Activated CD4-positive, alpha-beta T cell treated with anti-CD3 and anti-CD28 coated beads, Interleukin-10, Interleukin-2, amounts not matched to agents 100 ng/mL and 50 ng/mL, durations not matched to agents 16 hours and 8 hours (primary cell): ENCODE measurements around the gene GPR153.
A peak's percentile ranks its signal among the peaks of the same experiment; 100 is the strongest.

Experiments
- DNase-seq: peaks from one replicate; pipeline ENCODE4 v3.0.0-alpha.2; 2020

Gene GPR153

DNA sequence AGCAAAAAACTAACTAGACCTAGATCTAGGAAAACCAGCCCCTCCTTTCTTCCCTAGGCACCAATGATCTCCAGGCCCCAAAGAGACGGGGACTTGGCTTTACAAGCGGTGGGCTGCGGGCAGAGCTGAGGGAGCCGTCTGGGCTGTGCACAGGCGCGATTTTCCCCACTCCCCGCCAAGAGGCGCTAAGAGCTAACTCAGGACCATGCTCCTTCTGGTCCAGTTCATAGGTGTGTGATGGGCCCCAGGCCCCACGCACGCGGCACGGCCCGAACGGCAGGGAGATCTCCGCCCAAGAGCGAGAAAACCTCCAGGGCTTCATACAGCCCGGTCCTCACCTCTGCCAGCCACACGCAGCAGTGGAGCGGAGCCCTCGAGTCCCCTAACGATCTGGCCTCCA, 7.5 kb upstream of the GPR153 start:
- DNase-seq, result no peak

DNA sequence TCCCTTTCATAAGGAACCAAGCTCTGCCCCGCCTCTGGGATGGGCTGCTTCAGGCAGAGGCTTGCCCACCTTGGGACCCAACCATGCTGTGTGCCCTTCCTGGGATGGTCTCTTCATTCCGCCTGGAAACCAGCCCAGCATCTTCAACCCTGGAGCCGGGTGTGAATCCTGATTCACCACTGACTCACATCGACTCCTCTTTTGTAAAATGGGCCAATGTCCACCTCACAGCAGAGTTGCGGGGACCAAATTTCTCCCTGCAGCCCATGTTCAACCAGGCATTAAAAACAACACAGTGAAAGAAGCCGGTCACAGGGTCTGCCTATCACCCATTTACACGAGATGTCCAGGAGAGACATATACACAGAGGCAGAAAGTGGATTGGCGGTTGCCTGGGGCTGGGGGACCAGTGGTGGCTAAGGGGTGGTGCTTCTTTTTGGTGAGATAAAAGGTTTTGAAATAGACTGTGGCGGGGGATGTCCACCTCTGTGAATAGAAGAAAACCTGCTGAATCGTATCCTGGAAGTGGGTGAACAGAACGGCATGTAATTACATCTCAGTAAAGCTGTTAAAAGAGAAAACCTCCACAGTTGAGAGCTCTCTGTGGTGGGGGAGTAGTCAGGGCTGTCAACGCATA, 6.9 kb upstream of the GPR153 start:
- no peak for DNase-seq

DNA sequence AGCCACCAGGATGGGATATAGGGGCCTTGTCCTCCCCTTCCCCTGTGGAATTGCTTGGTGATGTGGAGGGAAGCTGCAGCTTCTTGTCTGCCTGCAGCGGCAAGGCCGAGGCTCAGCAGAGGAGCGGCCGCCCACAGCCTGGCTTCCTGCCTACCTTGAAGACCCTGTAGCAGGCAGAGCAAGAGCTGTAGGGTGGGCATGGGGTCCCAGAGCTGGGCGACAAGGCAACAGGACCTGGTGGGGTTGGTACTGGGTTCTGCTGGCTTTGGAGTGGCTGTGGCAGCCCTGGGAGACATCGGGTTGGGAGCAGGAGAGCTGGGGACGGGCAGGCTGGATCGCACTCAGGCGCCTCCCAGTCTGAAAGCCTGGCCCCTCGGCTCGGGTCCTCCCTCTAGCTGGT, 5.7 kb upstream of the GPR153 start:
- no peak for DNase-seq

DNA sequence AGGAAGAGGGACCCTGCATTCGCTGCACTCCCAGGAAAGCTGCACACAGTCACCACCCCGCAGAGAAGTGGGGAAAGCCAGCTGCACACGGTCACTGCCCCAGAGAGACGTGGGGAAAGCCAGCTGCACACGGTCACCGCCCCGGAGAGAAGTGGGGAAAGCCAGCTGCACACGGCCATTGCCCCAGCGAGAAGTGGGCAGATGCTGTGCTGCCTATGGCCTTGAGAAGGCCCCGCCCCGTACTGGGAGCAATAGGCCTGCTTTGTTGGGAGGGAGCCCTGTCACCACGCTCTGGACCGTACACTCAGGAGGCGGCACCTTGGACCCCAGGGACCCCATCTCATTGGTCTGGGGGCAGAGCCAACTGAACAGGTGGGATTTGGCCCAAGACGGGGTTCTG, 4.3 kb upstream of the GPR153 start:
- DNase-seq, result no peak

DNA sequence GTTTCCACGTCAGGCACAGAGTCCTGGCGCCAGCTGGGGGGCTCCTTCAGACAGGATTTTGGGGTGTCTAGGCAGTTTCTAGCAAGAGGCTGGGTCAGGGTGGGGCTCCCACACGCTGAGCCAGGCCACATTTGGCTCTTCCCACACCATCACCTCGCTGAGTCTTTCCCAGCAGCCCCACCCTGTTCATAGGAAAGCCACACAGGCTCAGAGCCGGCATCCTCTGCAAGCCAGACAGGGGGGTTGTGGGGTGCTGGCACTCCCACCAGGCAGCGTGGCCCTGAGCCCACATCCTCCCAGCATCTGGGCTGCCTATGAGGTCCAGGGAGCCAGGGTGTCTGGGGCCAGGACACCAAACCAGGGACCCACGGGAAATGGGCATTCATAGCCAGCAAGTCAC, 2.8 kb upstream of the GPR153 start:
- DNase-seq, result no peak

DNA sequence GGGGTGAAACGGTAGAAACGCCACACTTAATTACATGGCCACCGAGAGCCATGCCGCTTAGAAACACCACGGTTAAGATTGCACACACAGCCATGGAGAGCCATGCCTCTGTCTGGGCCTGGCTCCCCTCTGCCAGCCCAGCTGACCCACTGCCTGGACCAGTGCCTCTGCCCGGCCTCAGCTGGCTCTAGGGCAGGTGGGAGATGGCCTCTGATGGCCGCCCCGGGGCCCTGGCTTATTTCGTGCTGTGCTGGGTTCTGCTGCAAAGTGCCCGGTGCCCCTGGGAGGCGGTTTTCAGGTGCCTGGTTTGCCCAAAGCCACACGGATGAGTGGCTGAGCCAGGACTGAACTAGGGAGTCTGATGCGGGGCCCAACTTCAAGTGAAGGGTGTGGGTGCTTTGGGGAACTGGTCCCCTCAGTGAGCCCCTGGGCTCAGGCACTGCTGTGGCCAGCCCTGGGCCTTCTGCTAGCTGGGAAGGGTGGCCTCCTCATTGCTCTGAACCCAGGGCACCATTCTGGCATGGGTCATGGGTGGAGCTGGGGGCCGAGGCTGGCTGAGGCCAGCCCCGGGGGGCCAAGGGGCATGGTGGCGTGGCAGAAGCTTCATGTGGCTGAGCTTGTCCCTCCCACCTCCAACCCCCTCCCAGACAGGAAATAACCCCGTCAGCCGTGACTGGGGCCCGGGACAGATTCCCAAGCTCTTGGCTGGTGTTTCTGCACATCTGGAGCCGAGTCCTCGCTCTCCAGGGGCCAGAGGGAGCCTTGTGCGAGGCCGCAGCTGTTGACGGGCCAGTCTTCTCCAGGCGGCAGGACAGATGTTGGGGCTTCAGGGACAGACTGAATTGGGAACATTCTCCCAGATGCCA, 1.9 kb upstream of the GPR153 start:
- no peak for DNase-seq

DNA sequence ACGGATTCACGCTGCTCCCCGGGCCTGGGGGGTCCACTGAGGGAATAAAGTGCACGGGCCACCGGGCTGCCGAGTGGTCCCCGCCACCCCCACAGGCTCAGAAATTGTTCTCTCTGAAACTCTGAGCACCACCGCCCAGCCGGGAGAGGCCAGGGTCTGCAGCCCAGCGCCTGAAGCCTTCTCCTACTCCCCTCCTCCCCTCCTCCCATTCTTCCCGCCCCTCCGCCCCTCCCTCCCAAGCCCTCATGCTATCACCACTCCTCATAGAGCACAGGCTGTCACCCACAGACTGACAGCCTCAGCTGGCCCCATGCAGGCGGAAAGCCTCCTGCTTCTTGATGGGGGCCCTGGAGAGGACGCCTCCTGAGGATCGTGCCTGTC, 707 bp upstream of the GPR153 start:
- DNase-seq, result no peak

DNA sequence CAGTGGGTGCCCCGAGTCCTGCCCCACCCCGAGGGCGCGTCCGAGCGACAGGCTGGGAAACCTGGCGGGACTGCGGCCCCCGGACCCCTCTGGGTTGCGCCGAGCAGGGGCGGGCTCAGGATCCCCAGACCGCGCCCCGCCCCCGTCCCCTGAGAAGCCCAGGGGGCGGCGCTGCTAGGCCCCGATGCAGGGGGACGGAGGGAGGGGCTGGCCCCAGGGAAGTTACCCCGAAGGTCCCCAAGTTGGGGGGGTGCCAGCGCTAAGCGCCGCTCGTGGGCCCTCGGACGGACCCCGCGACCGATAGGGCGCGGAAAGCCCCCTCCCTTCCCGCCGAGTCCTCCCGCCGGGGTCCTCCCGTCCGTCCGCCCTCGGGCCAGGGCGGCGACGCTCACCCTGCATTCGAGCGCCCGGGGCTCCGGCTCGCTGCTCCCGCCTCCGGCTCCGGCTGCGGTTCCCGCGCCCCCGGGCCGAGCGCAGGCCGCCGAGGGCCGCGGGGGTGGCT, 414 bp downstream of the GPR153 start:
- no peak for DNase-seq

DNA sequence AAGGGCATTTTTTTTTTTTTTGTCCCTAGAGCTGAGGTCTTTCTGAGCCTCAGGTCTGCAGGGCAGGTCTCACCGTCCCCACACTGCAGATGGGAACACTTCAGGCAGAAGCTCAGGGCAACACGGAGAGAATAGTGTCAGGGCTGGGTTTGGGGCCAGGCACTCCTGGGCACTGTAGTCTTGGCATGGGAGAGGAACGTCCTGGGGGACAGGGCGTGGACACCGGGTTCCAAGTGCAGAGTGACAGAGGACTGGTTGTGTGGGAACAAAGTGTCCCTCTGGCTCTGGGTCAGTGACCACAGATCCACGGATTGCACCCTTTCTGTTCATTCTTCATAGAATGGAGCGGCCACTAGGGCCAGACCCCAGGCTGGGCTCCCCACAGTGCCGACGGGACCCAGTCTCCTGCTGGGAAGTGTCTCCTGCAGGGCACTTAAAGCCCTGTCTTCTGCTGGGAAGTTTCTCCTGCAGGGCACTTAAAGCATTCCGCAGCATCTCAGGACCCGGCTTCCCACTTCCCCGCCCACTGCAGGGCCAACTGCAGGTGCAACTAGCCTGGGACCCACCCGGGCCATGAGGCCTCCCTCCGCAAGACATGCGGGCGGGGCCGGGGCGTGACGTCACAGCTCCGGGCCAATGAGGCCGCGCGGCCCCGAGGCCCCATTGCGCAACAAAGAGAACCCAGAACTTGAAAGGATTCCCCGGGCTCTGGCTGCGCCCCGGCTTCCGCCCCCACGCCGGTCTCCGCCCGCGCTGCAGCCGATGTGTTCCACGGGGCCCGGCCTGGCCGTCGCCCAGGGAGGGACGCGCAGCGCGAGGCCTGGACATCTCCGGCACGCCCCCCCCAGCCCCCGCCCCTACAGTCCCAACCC, 1.2 kb downstream of the GPR153 start:
- DNase-seq, result peak; percentile 87

DNA sequence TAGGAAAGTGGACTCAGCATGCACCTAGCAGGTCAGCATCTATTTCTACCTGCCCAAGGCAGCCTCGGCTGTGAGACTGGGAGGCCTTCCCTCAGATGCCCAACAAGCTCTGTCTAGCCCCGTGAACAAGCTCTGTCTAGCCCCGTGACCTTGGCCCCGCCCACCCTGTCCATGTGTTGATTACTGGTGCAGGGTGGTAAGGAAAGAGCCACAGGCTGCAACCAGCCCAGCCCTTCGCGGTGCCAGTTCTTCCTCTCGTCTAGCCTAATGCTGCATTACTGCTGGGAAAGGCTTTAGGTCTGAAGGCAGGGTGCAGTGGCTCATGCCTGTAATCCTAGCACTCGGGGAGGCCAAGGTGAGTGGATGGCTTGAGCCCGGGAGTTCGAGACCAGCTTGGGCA, 2.2 kb downstream of the GPR153 start:
- DNase-seq, result no peak

DNA sequence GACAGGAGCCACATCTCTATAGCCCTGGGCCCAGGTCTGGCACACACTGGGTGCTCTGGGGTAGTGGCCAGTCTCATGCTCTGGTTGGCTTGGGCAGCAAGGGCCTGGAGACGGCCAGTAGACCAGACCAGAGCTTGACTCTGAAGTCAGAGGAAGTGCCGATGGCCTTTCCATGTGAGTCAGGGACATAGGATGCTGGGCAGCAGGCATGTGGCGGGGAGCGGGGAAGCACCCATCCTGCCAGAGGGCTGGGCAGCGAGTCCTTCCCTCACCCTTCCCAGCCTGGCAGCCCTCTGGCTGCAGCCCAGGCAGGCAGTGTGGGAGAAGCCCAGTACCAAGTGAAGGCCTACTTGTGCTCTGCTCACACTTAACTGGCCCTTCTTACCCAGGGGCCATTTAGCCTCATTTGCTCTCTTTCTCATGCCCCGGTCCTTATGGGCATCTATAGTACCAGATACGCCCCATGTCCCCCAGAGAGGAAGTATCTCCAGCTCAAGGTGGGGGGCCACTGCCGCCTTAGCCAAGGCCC, 3.3 kb downstream of the GPR153 start:
- DNase-seq, result no peak

DNA sequence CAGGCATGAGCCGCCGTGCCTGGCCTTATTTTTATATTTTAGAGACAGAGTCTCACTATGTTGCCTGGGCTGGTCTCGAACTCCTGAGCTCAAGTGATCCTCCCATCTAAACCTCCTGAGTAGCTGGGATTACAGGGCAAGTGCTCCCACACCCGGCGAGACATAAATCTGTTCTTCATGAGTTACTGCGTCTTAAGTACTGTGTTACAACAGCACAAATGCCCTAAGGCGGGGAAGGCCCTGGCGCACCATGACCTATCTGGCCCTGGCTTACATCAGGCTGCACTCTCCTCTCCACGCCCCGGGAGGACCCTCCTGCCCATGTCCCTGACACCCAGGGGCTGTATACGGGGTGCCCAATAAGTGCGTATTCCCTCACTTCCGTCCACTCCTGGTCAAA, 4.3 kb downstream of the GPR153 start:
- no peak for DNase-seq

DNA sequence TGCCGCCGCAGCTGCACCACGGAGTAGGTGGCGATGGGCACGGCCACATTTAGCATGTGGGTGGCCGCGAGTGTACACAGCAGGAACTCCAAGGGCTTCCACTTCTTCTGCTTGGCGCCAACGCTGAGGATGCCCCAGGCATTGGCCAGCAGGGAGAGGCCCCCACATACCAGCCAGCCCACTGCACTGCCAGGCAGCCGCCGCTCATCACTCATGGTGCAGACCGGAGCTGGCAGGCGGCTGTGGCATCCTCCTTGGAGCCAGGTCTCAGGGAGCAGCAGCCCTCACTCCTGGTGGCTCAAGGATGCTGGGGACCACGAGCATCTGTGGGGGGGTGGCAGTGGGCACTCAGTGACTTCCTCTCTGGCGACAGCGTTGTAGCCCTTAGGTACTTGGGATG, 6.2 kb downstream of the GPR153 start:
- DNase-seq, result no peak

DNA sequence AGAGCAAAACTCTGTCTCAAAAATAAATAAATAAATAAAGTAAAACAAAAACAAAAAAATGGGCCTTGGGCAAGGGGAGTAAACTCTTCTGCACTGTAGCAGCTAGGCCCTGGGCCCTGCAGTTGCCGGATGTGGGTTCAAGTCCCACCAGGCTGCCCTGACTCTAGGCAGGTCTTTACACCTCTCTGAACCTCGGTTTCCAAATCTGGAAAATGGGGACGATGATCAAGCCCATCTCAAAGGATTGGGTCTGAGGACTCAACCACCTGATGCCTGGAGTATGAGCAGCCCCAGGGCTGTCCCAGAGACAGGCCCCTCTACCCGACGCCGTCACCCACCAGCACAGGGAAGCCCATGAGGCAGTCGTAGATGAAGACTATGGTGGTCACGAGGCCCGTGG, 7.5 kb downstream of the GPR153 start:
- no peak for DNase-seq

DNA sequence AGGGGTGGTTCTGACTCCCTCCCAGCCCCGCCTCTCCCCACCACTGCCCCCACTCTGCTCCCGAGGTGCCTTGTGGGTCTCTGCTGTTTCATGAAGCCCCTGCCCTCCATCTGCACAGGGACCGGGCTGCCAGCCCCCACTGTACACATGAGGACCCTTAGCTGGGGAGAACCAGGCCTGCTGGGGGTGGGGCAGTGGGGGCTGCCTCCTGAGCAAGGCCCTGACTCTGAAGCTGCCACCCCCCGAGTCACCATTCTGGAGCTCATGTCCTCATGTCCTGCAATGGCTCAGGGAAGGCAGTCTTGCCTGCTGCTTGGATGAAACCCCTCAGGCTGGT, 8.6 kb downstream of the GPR153 start:
- no peak for DNase-seq

DNA sequence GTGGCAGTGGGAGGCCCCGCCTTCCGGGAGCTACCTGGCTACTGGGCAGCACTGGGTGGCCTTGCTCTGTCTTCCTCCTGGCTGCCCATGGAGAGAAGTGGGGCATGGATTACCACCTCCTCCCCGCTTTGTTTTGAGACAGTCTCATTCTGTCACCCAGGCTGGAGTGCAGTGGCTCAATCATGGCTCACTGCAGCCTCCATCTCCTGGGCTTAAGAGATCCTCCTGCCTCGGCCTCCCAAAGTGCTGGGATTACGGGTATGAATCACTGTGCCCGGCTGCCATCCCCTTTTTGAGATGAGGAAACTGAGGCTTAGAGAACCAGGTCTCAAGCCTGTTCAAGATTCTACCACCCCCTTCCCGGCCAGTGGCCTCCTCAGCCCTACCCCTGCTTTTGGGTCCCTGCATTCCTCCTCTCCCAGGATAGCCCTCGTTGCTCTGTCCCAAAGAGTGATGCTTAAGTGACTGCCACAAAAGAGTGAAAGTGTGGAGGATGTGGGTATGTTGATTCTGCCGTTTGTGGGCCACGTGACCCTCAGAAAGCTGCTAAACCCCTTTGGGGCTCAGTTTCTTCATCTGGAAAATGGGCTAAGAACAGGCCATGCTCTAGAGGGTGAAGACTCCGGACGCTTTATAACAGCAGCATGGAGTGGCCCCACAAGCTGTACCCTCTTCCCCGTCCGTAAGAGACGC, 9.1 kb downstream of the GPR153 start:
- no peak for DNase-seq

DNA sequence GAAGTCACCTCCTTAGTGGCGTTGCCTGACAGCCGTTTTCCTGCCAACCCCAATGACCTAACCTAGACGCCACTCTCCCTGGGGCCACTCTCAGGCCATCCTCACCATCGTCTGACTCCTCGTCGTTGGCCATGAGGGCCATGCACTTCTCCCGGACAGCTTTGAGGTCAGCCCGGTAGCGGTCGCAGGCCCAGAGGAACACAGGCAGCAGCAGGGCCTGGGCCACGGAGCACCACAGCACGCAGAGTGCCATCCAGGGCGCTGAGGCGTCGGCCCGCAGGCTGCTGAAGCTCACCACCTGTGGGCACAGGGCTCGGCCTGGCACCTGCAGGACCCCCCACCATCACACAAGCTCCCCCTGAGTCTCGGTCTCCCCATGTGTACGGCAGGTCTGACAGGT, 9.7 kb downstream of the GPR153 start:
- DNase-seq, result no peak

DNA sequence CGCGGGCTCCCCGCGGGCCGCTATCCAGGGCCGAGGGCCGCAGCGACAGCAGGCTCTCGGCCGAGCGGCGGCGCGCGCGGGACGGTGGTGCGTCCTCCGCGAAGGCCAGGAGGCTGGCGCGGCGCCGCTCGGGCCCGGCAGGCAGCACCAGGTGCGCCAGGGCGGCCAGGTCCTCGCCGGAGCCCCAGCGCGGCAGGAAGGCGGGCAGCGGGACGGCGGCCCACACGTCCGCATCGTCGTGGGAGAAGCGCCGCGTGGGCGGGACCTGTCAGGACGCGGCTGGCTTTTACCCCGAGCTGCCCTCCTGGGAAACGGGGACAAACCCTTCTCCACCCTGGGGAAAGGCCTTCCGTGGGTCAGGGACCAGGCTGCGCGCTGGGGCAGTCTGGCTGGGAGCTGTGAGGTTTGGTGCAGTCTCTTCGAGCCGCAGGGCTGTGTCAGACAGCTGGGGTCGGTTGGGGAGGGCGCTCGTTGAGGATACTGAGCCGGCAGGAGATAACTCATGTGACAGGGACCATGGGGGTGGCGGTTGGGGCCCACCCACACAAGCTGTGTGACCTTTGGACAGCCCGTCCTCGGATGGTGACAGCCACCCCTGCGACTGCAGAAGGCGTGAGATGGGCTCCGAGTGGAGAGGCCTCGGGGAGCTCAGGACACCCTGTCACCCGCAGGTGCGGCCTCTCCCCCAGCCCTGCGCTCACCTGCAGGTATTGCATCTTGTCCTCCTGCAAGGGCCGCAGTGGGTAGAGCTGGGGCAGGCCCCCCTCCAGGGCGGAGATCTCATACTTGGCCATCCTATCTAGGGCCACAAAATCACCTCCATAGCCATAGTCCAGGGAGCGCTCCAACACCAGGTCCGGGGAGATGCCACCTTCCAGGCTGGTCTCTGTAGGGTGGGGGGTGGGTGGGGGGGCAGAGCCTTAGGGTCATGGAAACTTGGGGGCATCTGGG, 10.9 kb downstream of the GPR153 start:
- DNase-seq, result no peak

DNA sequence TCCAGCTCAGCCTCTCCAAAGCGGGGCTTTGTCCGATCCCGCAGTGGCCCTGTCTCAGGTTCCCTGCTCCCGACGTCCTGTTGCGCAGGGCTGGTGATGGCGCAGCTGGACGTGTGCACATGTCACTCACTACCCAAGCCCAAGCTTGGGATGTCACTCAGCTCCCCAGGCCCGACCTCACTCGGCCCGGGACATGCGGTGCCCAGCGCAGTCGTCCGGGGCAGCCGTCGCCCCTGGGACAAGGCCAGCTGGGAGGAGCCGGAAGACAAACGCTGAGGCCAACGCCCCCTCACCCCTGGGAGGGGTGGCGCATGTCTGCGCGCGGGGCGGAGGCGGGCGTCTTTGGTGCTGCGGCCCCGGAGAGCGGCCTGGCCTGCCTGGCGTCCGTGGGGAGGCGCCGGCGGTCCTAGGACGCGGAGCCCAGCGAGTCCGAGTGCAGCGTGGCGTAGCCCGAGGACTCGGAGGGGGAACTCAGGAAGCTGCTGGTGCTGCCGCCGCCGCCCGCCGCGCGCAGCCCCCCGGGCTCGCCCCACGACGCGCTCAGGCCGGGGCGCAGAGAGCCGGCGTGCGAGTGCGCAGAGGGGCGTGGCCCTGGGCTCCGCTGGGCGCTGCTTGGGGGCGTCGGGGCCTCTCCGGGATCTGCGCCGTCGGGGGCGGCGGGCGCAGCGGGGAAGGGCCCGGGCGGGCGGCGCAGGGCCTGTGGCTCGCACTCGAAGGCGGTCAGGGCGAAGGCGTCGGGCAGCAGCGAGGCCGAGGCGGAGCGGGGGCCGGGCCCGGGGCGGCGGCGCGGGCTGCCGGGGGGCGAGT, 11.8 kb downstream of the GPR153 start:
- no peak for DNase-seq

DNA sequence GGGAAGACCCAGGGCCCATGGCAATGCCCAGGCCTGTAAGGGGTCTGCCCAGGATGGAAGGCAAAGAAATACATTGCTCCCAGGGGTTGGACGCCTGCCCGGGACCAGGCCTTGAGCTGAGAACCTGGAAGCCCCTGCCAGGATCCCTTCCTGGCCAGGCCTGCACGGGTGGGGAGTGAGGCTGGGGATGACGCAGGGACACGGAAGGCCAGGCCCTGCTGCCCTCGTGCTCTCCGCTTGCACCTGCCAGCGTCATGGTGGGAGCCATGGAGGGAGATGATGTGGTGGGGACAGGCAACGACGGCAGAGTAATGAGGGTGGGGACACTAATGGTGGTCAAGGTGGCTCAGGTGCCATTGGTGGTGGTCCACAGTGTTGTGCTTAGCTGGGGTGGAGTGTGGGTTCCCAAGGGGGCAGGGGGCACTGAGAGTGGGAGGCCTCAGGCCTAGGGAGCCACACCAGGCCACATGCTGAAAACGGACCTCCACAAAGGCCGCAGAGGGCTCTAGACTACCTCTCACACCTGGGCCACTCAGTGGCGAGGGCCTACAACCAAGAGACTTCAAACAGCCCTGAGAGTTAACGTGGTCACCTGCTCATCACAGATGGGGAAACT, 12.6 kb downstream of the GPR153 start:
- no peak for DNase-seq
